Measurements from ENCODE around the gene ARL4D.
"Not testable (repeated sequence)": the region's sequence is repeated elsewhere in the genome, so short reads cannot be mapped to it uniquely, and the experiment has no call there.

Gene ARL4D

DNA sequence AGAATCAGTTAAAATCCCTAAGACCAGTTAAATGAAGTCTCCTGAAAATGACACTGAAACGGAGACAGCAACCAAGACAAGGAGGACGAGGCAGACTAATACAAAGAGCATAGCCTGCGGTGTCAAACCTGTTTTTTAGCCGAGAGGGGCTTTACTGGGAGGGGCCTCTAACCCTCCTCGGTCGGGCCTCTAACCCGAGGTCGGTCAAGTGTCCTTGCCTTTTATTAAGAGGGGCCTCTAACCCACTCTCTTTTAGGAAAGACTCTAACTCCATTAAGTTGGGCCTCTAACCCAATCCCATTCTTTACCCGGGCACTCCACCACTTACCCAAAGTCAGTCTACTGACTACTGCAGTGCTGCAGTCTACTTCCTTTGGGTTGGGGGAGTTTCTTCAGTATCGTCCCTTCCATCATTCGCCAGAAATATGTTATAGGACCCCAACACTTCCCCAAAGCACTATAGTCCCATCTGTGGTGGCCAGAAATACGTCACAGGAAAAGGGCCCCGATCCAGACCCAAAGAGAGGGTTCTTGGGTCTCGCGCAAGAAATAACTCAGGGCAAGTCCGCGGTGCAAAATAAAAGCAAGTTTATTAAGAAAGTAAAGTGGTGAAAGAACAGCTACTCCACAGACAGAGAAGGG is 39.2 kb upstream of the ARL4D start:
- no peaks in the 10 kb centered on the region for H3K27me3 ChIP-seq (replicated peaks; ENCODE audit: control insufficient read depth, insufficient read depth, low read length, poor library complexity, severe bottlenecking)
- H3K9me3 ChIP-seq (ENCODE audit: control insufficient read depth, low read length) = no peaks in the 10 kb centered on the region
- H3K36me3 ChIP-seq (ENCODE audit: control insufficient read depth, insufficient read depth, low read length) = no peaks in the 10 kb centered on the region
- H3K4me3 ChIP-seq (ENCODE audit: insufficient read depth, low read depth, low read length, poor library complexity, severe bottlenecking) = peak overlapping the region; percentile 62
- no peak for DNase-seq
- H3K27ac ChIP-seq (ENCODE audit: insufficient read depth, low read length, poor library complexity, severe bottlenecking) = peak overlapping the region; percentile 95
- H3K4me1 ChIP-seq (ENCODE audit: control insufficient read depth, insufficient read depth, low read length, poor library complexity, severe bottlenecking) = peaks cover 19% of the 10 kb centered on the region

GRCh38 chr17:43360376-43360738 is 38.4 kb upstream of the ARL4D start:
- Histone ChIP-seq H3K4me1 (ENCODE audit: control insufficient read depth, insufficient read depth, low read length, poor library complexity, severe bottlenecking) (peaks cover 19% of the 10 kb centered on the region), H3K27me3 (replicated peaks; ENCODE audit: control insufficient read depth, insufficient read depth, low read length, poor library complexity, severe bottlenecking) (no peaks in the 10 kb centered on the region), H3K27ac (ENCODE audit: insufficient read depth, low read length, poor library complexity, severe bottlenecking) (peak overlapping the region; percentile 95), H3K36me3 (ENCODE audit: control insufficient read depth, insufficient read depth, low read length) (no peaks in the 10 kb centered on the region), H3K4me3 (ENCODE audit: insufficient read depth, low read depth, low read length, poor library complexity, severe bottlenecking) (peak overlapping the region; percentile 62), H3K9me3 (ENCODE audit: control insufficient read depth, low read length) (no peaks in the 10 kb centered on the region)
- peak; percentile 59 to 77 (median 68) for DNase-seq

DNA sequence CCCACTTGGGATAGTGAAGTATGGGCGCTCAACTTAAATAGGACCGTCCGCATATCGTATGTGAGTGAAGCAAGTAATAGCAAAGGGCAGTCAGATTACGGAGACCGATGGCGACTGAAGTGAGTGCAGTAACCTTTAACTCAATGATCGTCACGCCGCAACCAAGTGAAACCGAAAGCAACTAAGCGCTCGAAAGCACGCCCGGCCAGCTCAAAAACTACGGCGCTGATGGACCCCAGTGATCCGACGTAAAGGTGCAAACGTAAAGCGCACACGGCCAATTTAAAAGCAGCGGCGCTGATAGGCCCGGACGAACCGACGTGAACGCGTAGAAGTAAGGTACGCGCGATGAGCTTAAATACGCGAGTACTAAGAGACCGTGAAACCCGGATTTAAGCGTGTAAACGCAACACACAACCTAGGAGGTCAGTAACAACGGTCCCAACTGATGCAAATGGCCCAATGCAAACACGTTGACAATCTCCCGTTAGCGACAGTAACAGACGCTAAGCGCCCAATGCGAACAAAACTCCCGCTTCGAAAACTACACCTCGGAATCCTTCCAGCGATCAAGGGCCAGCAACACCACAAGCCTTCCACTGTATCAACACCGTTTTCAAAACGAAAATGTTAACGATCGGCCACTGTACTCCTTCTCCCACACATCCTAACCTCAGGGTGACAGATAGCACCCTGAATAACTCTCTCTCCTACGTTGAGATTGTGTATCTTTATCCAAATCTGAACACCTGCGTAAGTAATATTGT is 37.9 kb upstream of the ARL4D start:
- Histone ChIP-seq H3K27ac (ENCODE audit: insufficient read depth, low read length, poor library complexity, severe bottlenecking) (peak overlapping the region; percentile 95), H3K4me1 (ENCODE audit: control insufficient read depth, insufficient read depth, low read length, poor library complexity, severe bottlenecking) (peaks cover 19% of the 10 kb centered on the region), H3K9me3 (ENCODE audit: control insufficient read depth, low read length) (no peaks in the 10 kb centered on the region), H3K4me3 (ENCODE audit: insufficient read depth, low read depth, low read length, poor library complexity, severe bottlenecking) (peak overlapping the region; percentile 62), H3K27me3 (replicated peaks; ENCODE audit: control insufficient read depth, insufficient read depth, low read length, poor library complexity, severe bottlenecking) (no peaks in the 10 kb centered on the region), H3K36me3 (ENCODE audit: control insufficient read depth, insufficient read depth, low read length) (no peaks in the 10 kb centered on the region)
- peak; percentile 73 to 92 (median 91) for DNase-seq

DNA sequence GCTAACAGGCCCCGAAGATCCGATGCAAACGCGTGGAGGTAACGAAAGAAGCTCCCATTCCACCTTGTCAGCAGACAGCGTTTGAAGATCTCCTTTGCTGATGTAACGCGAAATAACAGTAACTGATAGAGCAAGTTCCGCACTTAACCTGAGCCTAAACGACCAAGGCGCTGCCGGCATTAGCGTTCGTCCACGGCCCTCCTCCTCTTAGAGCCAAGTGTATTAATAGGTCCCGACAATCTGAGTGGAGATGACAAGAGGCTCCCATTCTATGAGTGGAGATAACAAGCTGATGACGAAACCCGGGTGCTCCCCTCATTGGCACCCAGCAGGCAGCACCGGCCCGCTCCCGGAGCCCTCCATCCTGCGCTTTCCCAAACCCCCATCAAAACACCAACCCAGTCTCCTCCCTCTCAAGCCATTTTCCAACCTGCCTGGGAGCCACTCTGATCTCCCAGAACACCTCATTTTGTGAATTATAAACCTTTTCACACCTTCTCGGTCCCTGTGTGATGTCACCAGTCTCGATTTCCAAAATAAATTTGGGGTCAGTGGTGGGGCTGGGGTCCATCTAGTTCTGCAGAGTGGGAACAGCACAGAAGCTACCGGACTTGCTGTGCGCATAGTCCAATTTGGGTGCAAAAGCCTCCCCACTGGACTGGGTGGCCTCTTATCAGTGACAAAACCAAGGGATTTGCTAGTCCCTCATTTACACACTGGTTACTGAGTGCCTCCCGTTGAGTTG is 35.4 kb upstream of the ARL4D start:
- Histone ChIP-seq H3K4me3 (ENCODE audit: insufficient read depth, low read depth, low read length, poor library complexity, severe bottlenecking) (no peak overlapping the region), H3K4me1 (ENCODE audit: control insufficient read depth, insufficient read depth, low read length, poor library complexity, severe bottlenecking) (peaks cover 25% of the 10 kb centered on the region), H3K9me3 (ENCODE audit: control insufficient read depth, low read length) (no peaks in the 10 kb centered on the region), H3K27ac (ENCODE audit: insufficient read depth, low read length, poor library complexity, severe bottlenecking) (no peak overlapping the region), H3K36me3 (ENCODE audit: control insufficient read depth, insufficient read depth, low read length) (no peaks in the 10 kb centered on the region), H3K27me3 (replicated peaks; ENCODE audit: control insufficient read depth, insufficient read depth, low read length, poor library complexity, severe bottlenecking) (no peaks in the 10 kb centered on the region)
- no peak for DNase-seq

- H3K4me1 ChIP-seq (ENCODE audit: control insufficient read depth, insufficient read depth, low read length, poor library complexity, severe bottlenecking) = peaks cover 24% of the 10 kb centered on the region
- H3K27ac ChIP-seq (ENCODE audit: insufficient read depth, low read length, poor library complexity, severe bottlenecking) = no peak overlapping the region
- no peaks in the 10 kb centered on the region for H3K36me3 ChIP-seq (ENCODE audit: control insufficient read depth, insufficient read depth, low read length)
- H3K27me3 ChIP-seq (replicated peaks; ENCODE audit: control insufficient read depth, insufficient read depth, low read length, poor library complexity, severe bottlenecking) = no peaks in the 10 kb centered on the region
- no peak overlapping the region for H3K4me3 ChIP-seq (ENCODE audit: insufficient read depth, low read depth, low read length, poor library complexity, severe bottlenecking)
- no peak for DNase-seq
- H3K9me3 ChIP-seq (ENCODE audit: control insufficient read depth, low read length) = no peaks in the 10 kb centered on the region
Observed at GRCh38 chr17:43363926-43364285, 34.9 kb upstream of the ARL4D start.

DNA sequence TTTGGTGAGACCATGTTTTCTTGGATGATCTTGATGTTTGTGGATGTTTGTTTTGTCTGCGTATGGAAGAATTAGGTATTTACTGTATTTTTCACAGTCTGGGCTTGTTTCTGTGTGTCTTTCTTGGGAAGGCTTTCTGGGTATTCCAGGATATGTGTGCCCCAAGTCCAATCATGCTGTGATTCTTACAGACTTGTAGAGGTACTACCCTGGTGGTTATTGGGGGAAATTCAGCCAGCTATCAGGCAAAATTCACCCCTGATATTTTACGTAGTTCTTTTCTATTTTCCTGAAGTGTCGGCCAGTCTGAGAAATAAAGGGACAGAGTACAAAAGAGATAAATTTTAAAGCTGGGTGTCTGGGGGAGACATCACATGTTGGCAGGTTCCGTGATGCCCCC is 33.4 kb upstream of the ARL4D start:
- Histone ChIP-seq H3K27ac (ENCODE audit: insufficient read depth, low read length, poor library complexity, severe bottlenecking) (no peak overlapping the region), H3K36me3 (ENCODE audit: control insufficient read depth, insufficient read depth, low read length) (no peaks in the 10 kb centered on the region)

GRCh38 chr17:43365921-43366320 is 32.9 kb upstream of the ARL4D start:
- H3K36me3 ChIP-seq (ENCODE audit: control insufficient read depth, insufficient read depth, low read length); H3K27me3 ChIP-seq (replicated peaks; ENCODE audit: control insufficient read depth, insufficient read depth, low read length, poor library complexity, severe bottlenecking); H3K9me3 ChIP-seq (ENCODE audit: control insufficient read depth, low read length); H3K4me3 ChIP-seq (ENCODE audit: insufficient read depth, low read depth, low read length, poor library complexity, severe bottlenecking); H3K27ac ChIP-seq (ENCODE audit: insufficient read depth, low read length, poor library complexity, severe bottlenecking); DNase-seq: not testable (repeated sequence)
- H3K4me1 ChIP-seq (ENCODE audit: control insufficient read depth, insufficient read depth, low read length, poor library complexity, severe bottlenecking) = peaks cover 15% of the 10 kb centered on the region

More for the DNA sequence above, 33.4 kb upstream of the ARL4D start:
- Histone ChIP-seq H3K4me3 (ENCODE audit: insufficient read depth, low read depth, low read length, poor library complexity, severe bottlenecking) (no peak overlapping the region), H3K9me3 (ENCODE audit: control insufficient read depth, low read length) (no peaks in the 10 kb centered on the region), H3K27me3 (replicated peaks; ENCODE audit: control insufficient read depth, insufficient read depth, low read length, poor library complexity, severe bottlenecking) (no peaks in the 10 kb centered on the region), H3K4me1 (ENCODE audit: control insufficient read depth, insufficient read depth, low read length, poor library complexity, severe bottlenecking) (peaks cover 15% of the 10 kb centered on the region)
- DNase-seq = no peak

- H3K4me3 ChIP-seq (ENCODE audit: insufficient read depth, low read depth, low read length, poor library complexity, severe bottlenecking) = no peak overlapping the region
- peak overlapping the region; percentile 97 for H3K27ac ChIP-seq (ENCODE audit: insufficient read depth, low read length, poor library complexity, severe bottlenecking)
- DNase-seq = no peak
- no peaks in the 10 kb centered on the region for H3K27me3 ChIP-seq (replicated peaks; ENCODE audit: control insufficient read depth, insufficient read depth, low read length, poor library complexity, severe bottlenecking)
- H3K4me1 ChIP-seq (ENCODE audit: control insufficient read depth, insufficient read depth, low read length, poor library complexity, severe bottlenecking) = peaks cover 12% of the 10 kb centered on the region
- no peaks in the 10 kb centered on the region for H3K36me3 ChIP-seq (ENCODE audit: control insufficient read depth, insufficient read depth, low read length)
- no peaks in the 10 kb centered on the region for H3K9me3 ChIP-seq (ENCODE audit: control insufficient read depth, low read length)
Observed at GRCh38 chr17:43366891-43367736, 31.7 kb upstream of the ARL4D start.

- Histone ChIP-seq H3K4me3 (ENCODE audit: insufficient read depth, low read depth, low read length, poor library complexity, severe bottlenecking) (peak overlapping the region; percentile 76), H3K27me3 (replicated peaks; ENCODE audit: control insufficient read depth, insufficient read depth, low read length, poor library complexity, severe bottlenecking) (no peaks in the 10 kb centered on the region), H3K27ac (ENCODE audit: insufficient read depth, low read length, poor library complexity, severe bottlenecking) (peak overlapping the region; percentile 97), H3K4me1 (ENCODE audit: control insufficient read depth, insufficient read depth, low read length, poor library complexity, severe bottlenecking) (peaks cover 10% of the 10 kb centered on the region), H3K36me3 (ENCODE audit: control insufficient read depth, insufficient read depth, low read length) (no peaks in the 10 kb centered on the region), H3K9me3 (ENCODE audit: control insufficient read depth, low read length) (no peaks in the 10 kb centered on the region)
- no peak for DNase-seq
Observed at GRCh38 chr17:43367737-43368242, 31.0 kb upstream of the ARL4D start.

Data from effector memory CD4-positive, alpha-beta T cell (primary cell).